ENCODE measurements around the gene KMT5C. TPM values are rescaled to one million over a fixed set of nuclear protein-coding genes. Genes with fewer than 3 reads are reported as not detected.

KMT5C gene
- total RNA-seq, 2 donors from 2014 or later, result 17.8 to 32.3 TPM

- Histone ChIP-seq H3K4me3 (no peak overlapping the region), H3K27me3 (replicated peaks; ENCODE audit: insufficient read depth) (no peaks in the 10 kb centered on the region), H3K27ac (no peak overlapping the region), H3K9me3 (no peaks in the 10 kb centered on the region), H3K36me3 (no peaks in the 10 kb centered on the region), H3K4me1 (replicated peaks) (no peaks in the 10 kb centered on the region)
- intact Hi-C loops (cut with DNase I), result no loop called here
- DNase-seq (ENCODE audit: low spot score), result no peak
- 81% methylated on average over 8 of the region's 8 CpGs for WGBS
- TF ChIP-seq POLR2AphosphoS5 (IDR thresholded peaks at IDR 0.05) (no peak), CTCF (IDR thresholded peaks at IDR 0.05) (no peak), POLR2A (IDR thresholded peaks at IDR 0.05) (no peak)
Observed at GRCh38 chr19:55314396-55314795, 25.3 kb upstream of the KMT5C start.

GRCh38 chr19:55315956-55316525 is 23.6 kb upstream of the KMT5C start:
- WGBS, result 70% methylated on average over 13 of the region's 13 CpGs
- intact Hi-C loops (cut with DNase I), result no loop called here
- Histone ChIP-seq H3K27me3 (replicated peaks; ENCODE audit: insufficient read depth) (no peaks in the 10 kb centered on the region), H3K9me3 (no peaks in the 10 kb centered on the region), H3K4me3 (no peak overlapping the region), H3K36me3 (no peaks in the 10 kb centered on the region), H3K4me1 (replicated peaks) (no peaks in the 10 kb centered on the region), H3K27ac (no peak overlapping the region)
- TF ChIP-seq POLR2AphosphoS5 (IDR thresholded peaks at IDR 0.05), result no peak
- no peak for TF ChIP-seq CTCF (IDR thresholded peaks at IDR 0.05)
- TF ChIP-seq POLR2A (IDR thresholded peaks at IDR 0.05), result no peak
- no peak for DNase-seq (ENCODE audit: low spot score)

- no peak for DNase-seq (ENCODE audit: low spot score)
- Histone ChIP-seq H3K4me3 (no peak overlapping the region), H3K27me3 (replicated peaks; ENCODE audit: insufficient read depth) (no peaks in the 10 kb centered on the region), H3K9me3 (no peaks in the 10 kb centered on the region), H3K4me1 (replicated peaks) (no peaks in the 10 kb centered on the region), H3K36me3 (no peaks in the 10 kb centered on the region), H3K27ac (no peak overlapping the region)
- TF ChIP-seq POLR2AphosphoS5 (IDR thresholded peaks at IDR 0.05) (no peak), CTCF (IDR thresholded peaks at IDR 0.05) (no peak), POLR2A (IDR thresholded peaks at IDR 0.05) (no peak)
- 86% methylated on average over 8 of the region's 8 CpGs for WGBS
- intact Hi-C loops (cut with DNase I), result no loop called here
Observed at GRCh38 chr19:55316646-55317045, 23.0 kb upstream of the KMT5C start.

- no peak overlapping the region for H3K4me3 ChIP-seq
- intact Hi-C loops (cut with DNase I), result no loop called here
- H3K4me1 ChIP-seq (replicated peaks), result no peaks in the 10 kb centered on the region
- no peaks in the 10 kb centered on the region for H3K9me3 ChIP-seq
- no peak overlapping the region for H3K27ac ChIP-seq
- 19% methylated on average over 21 of the region's 21 CpGs for WGBS
- no peaks in the 10 kb centered on the region for H3K36me3 ChIP-seq
- H3K27me3 ChIP-seq (replicated peaks; ENCODE audit: insufficient read depth), result no peaks in the 10 kb centered on the region
- DNase-seq (ENCODE audit: low spot score), result no peak
- no peak for TF ChIP-seq POLR2A (IDR thresholded peaks at IDR 0.05)
- no peak for TF ChIP-seq POLR2AphosphoS5 (IDR thresholded peaks at IDR 0.05)
- TF ChIP-seq CTCF (IDR thresholded peaks at IDR 0.05), result no peak
Observed at GRCh38 chr19:55319785-55320184, 19.9 kb upstream of the KMT5C start.

GRCh38 chr19:55320844-55321419 is 18.7 kb upstream of the KMT5C start:
- intact Hi-C loops (cut with DNase I), result no loop called here
- Histone ChIP-seq H3K9me3 (no peaks in the 10 kb centered on the region), H3K27ac (no peak overlapping the region), H3K36me3 (no peaks in the 10 kb centered on the region), H3K27me3 (replicated peaks; ENCODE audit: insufficient read depth) (no peaks in the 10 kb centered on the region), H3K4me1 (replicated peaks) (no peaks in the 10 kb centered on the region), H3K4me3 (no peak overlapping the region)
- DNase-seq (ENCODE audit: low spot score), result no peak
- TF ChIP-seq CTCF (IDR thresholded peaks at IDR 0.05), result no peak
- TF ChIP-seq POLR2AphosphoS5 (IDR thresholded peaks at IDR 0.05), result no peak
- no peak for TF ChIP-seq POLR2A (IDR thresholded peaks at IDR 0.05)
- 82% methylated on average over 8 of the region's 8 CpGs for WGBS
